ENCODE data around the gene ATG5.

The ATG5 gene

GRCh38 chr6:106213660-106214289, 111.8 kb downstream of the ATG5 start:
- H3K14ac ChIP-seq (ENCODE audit: low read length): no peak overlapping the region
- H3K4me1 ChIP-seq (ENCODE audit: control insufficient read depth in 1 of 2, insufficient read depth in 2 of 2, low read length in 2 of 2): no peaks in the 10 kb centered on the region
- no peak overlapping the region for H3K27ac ChIP-seq (ENCODE audit: low read depth, low read length)
- no peak overlapping the region for H4K12ac ChIP-seq (ENCODE audit: low read depth, low read length)
- WGBS (ENCODE audit: extremely low coverage, insufficient coverage, insufficient read length): no CpG with 5 or more reads among the region's 2 CpGs
- H3K23ac ChIP-seq (ENCODE audit: low read length): no peak overlapping the region
- no peak overlapping the region for H2BK12ac ChIP-seq (ENCODE audit: low read length)
- H3K36me3 ChIP-seq (ENCODE audit: control insufficient read depth in 1 of 2, insufficient read depth in 2 of 2, low read length in 2 of 2): no peaks in the 10 kb centered on the region
- no peak overlapping the region for H2AFZ ChIP-seq (ENCODE audit: insufficient read depth, low read length, poor library complexity)
- H3K9ac ChIP-seq (ENCODE audit: low read length): no peak overlapping the region
- no peak overlapping the region for H4K91ac ChIP-seq (ENCODE audit: low read depth, low read length)
- no peak overlapping the region for H2AK5ac ChIP-seq (ENCODE audit: low read length)
- no peak overlapping the region for H2BK120ac ChIP-seq (ENCODE audit: insufficient read depth, low read length, poor library complexity)
- no peak overlapping the region for H3K18ac ChIP-seq (ENCODE audit: low read length)
- no peak for DNase-seq
- no peaks in the 10 kb centered on the region for H3K27me3 ChIP-seq (ENCODE audit: insufficient read depth, low read length)
- no peaks in the 10 kb centered on the region for H3K9me3 ChIP-seq (ENCODE audit: insufficient read depth, low read depth, low read length)
- no peak overlapping the region for H3K4me2 ChIP-seq (ENCODE audit: low read length)
- H3K4me3 ChIP-seq (ENCODE audit: low read depth, low read length): no peak overlapping the region
- no peak overlapping the region for H3K4ac ChIP-seq (ENCODE audit: low read depth, low read length)
- no peak overlapping the region for H4K8ac ChIP-seq (ENCODE audit: low read depth, low read length)
- no peaks in the 10 kb centered on the region for H3K79me1 ChIP-seq (ENCODE audit: low read length)
- H3K79me2 ChIP-seq (ENCODE audit: control insufficient read depth, insufficient read depth, low read length, poor library complexity): no peaks in the 10 kb centered on the region
- no peak overlapping the region for H2BK5ac ChIP-seq (ENCODE audit: low read depth, low read length, poor library complexity)

- Histone ChIP-seq H3K9me3 (ENCODE audit: insufficient read depth, low read depth, low read length) (no peaks in the 10 kb centered on the region), H3K18ac (ENCODE audit: low read length) (no peak overlapping the region), H3K4me1 (ENCODE audit: control insufficient read depth in 1 of 2, insufficient read depth in 2 of 2, low read length in 2 of 2) (no peaks in the 10 kb centered on the region), H2BK120ac (ENCODE audit: insufficient read depth, low read length, poor library complexity) (no peak overlapping the region), H3K4me3 (ENCODE audit: low read depth, low read length) (no peak overlapping the region), H3K36me3 (ENCODE audit: control insufficient read depth in 1 of 2, insufficient read depth in 2 of 2, low read length in 2 of 2) (no peaks in the 10 kb centered on the region), H3K14ac (ENCODE audit: low read length) (no peak overlapping the region), H2AK5ac (ENCODE audit: low read length) (no peak overlapping the region), H3K79me1 (ENCODE audit: low read length) (no peaks in the 10 kb centered on the region), H2BK12ac (ENCODE audit: low read length) (no peak overlapping the region), H3K4ac (ENCODE audit: low read depth, low read length) (no peak overlapping the region), H3K4me2 (ENCODE audit: low read length) (no peak overlapping the region), H3K27ac (ENCODE audit: low read depth, low read length) (no peak overlapping the region), H3K27me3 (ENCODE audit: insufficient read depth, low read length) (no peaks in the 10 kb centered on the region), H3K23ac (ENCODE audit: low read length) (no peak overlapping the region), H3K9ac (ENCODE audit: low read length) (no peak overlapping the region), H4K8ac (ENCODE audit: low read depth, low read length) (no peak overlapping the region), H2AFZ (ENCODE audit: insufficient read depth, low read length, poor library complexity) (no peak overlapping the region), H4K91ac (ENCODE audit: low read depth, low read length) (no peak overlapping the region), H3K79me2 (ENCODE audit: control insufficient read depth, insufficient read depth, low read length, poor library complexity) (no peaks in the 10 kb centered on the region), H2BK5ac (ENCODE audit: low read depth, low read length, poor library complexity) (no peak overlapping the region), H4K12ac (ENCODE audit: low read depth, low read length) (no peak overlapping the region)
- WGBS (ENCODE audit: extremely low coverage, insufficient coverage, insufficient read length): no CpG with 5 or more reads among the region's 5 CpGs
- DNase-seq: no peak
Measured at GRCh38 chr6:106212576-106212975, 113.0 kb downstream of the ATG5 start.

GRCh38 chr6:106206905-106207304, 118.7 kb downstream of the ATG5 start:
- H4K91ac ChIP-seq (ENCODE audit: low read depth, low read length): no peak overlapping the region
- no peak overlapping the region for H3K4me3 ChIP-seq (ENCODE audit: low read depth, low read length)
- H3K4ac ChIP-seq (ENCODE audit: low read depth, low read length): no peak overlapping the region
- no peak overlapping the region for H4K8ac ChIP-seq (ENCODE audit: low read depth, low read length)
- H3K18ac ChIP-seq (ENCODE audit: low read length): no peak overlapping the region
- no peak overlapping the region for H3K4me2 ChIP-seq (ENCODE audit: low read length)
- H2AK5ac ChIP-seq (ENCODE audit: low read length): no peak overlapping the region
- no peak overlapping the region for H2BK12ac ChIP-seq (ENCODE audit: low read length)
- no peaks in the 10 kb centered on the region for H3K79me1 ChIP-seq (ENCODE audit: low read length)
- H3K27ac ChIP-seq (ENCODE audit: low read depth, low read length): no peak overlapping the region
- H3K14ac ChIP-seq (ENCODE audit: low read length): no peak overlapping the region
- peak in 1 of 2 donors; percentile 37 for DNase-seq
- no peaks in the 10 kb centered on the region for H3K27me3 ChIP-seq (ENCODE audit: insufficient read depth, low read length)
- H2BK120ac ChIP-seq (ENCODE audit: insufficient read depth, low read length, poor library complexity): no peak overlapping the region
- H3K9me3 ChIP-seq (ENCODE audit: insufficient read depth, low read depth, low read length): no peaks in the 10 kb centered on the region
- no peaks in the 10 kb centered on the region for H3K79me2 ChIP-seq (ENCODE audit: control insufficient read depth, insufficient read depth, low read length, poor library complexity)
- no peaks in the 10 kb centered on the region for H3K4me1 ChIP-seq (ENCODE audit: control insufficient read depth in 1 of 2, insufficient read depth in 2 of 2, low read length in 2 of 2)
- H3K23ac ChIP-seq (ENCODE audit: low read length): no peak overlapping the region
- WGBS (ENCODE audit: extremely low coverage, insufficient coverage, insufficient read length): no CpG with 5 or more reads among the region's 1 CpG
- H2AFZ ChIP-seq (ENCODE audit: insufficient read depth, low read length, poor library complexity): no peak overlapping the region
- H4K12ac ChIP-seq (ENCODE audit: low read depth, low read length): no peak overlapping the region
- H3K36me3 ChIP-seq (ENCODE audit: control insufficient read depth in 1 of 2, insufficient read depth in 2 of 2, low read length in 2 of 2): no peaks in the 10 kb centered on the region
- no peak overlapping the region for H2BK5ac ChIP-seq (ENCODE audit: low read depth, low read length, poor library complexity)
- no peak overlapping the region for H3K9ac ChIP-seq (ENCODE audit: low read length)

GRCh38 chr6:106204961-106205360, 120.6 kb downstream of the ATG5 start:
- no peak overlapping the region for H2BK5ac ChIP-seq (ENCODE audit: low read depth, low read length, poor library complexity)
- no peak overlapping the region for H3K23ac ChIP-seq (ENCODE audit: low read length)
- H3K4me2 ChIP-seq (ENCODE audit: low read length): no peak overlapping the region
- no peak overlapping the region for H3K14ac ChIP-seq (ENCODE audit: low read length)
- no peak overlapping the region for H4K12ac ChIP-seq (ENCODE audit: low read depth, low read length)
- no peak overlapping the region for H2AFZ ChIP-seq (ENCODE audit: insufficient read depth, low read length, poor library complexity)
- DNase-seq: no peak
- no peak overlapping the region for H3K27ac ChIP-seq (ENCODE audit: low read depth, low read length)
- no peak overlapping the region for H2BK12ac ChIP-seq (ENCODE audit: low read length)
- H3K79me2 ChIP-seq (ENCODE audit: control insufficient read depth, insufficient read depth, low read length, poor library complexity): no peaks in the 10 kb centered on the region
- no peaks in the 10 kb centered on the region for H3K79me1 ChIP-seq (ENCODE audit: low read length)
- H3K4ac ChIP-seq (ENCODE audit: low read depth, low read length): no peak overlapping the region
- H3K36me3 ChIP-seq (ENCODE audit: control insufficient read depth in 1 of 2, insufficient read depth in 2 of 2, low read length in 2 of 2): peaks cover 0 to 2% of the 10 kb centered on the region in 2 experiments
- no peak overlapping the region for H3K18ac ChIP-seq (ENCODE audit: low read length)
- no peaks in the 10 kb centered on the region for H3K27me3 ChIP-seq (ENCODE audit: insufficient read depth, low read length)
- no peak overlapping the region for H3K4me3 ChIP-seq (ENCODE audit: low read depth, low read length)
- no peak overlapping the region for H4K8ac ChIP-seq (ENCODE audit: low read depth, low read length)
- no peaks in the 10 kb centered on the region for H3K9me3 ChIP-seq (ENCODE audit: insufficient read depth, low read depth, low read length)
- no peak overlapping the region for H4K91ac ChIP-seq (ENCODE audit: low read depth, low read length)
- H3K9ac ChIP-seq (ENCODE audit: low read length): no peak overlapping the region
- no peak overlapping the region for H2BK120ac ChIP-seq (ENCODE audit: insufficient read depth, low read length, poor library complexity)
- no peak overlapping the region for H2AK5ac ChIP-seq (ENCODE audit: low read length)
- WGBS (ENCODE audit: extremely low coverage, insufficient coverage, insufficient read length): no CpG with 5 or more reads among the region's 2 CpGs
- no peaks in the 10 kb centered on the region for H3K4me1 ChIP-seq (ENCODE audit: control insufficient read depth in 1 of 2, insufficient read depth in 2 of 2, low read length in 2 of 2)

Measured in trophoblast cell (in vitro differentiated cells and primary cell).